Measurements from ENCODE around the gene BFSP1. TPM values are rescaled to one million over a fixed set of nuclear protein-coding genes. Genes with fewer than 3 reads are reported as not detected.

Gene BFSP1
- polyA plus RNA-seq, 1 of the 3 experiments (the other 2 are of a cell fraction) = 7.1 TPM

DNA sequence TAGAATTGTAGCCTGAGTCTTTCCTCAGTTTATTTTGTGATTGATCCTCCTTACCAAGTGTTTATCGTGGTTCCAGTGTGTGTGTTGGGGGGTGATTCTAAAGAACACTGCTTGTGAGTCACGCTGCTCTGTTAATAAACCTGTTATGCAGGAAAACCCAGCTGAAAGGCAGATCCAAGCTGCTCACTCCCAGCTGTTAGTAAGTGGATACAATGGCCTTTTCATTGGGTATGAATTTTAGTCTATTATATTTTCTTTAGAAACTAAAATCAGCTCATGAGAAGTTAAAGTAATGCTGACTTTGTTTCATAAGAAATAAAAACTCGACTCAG lies 26.5 kb upstream of the BFSP1 start (continued):
- TF ChIP-seq, protein P1, sequence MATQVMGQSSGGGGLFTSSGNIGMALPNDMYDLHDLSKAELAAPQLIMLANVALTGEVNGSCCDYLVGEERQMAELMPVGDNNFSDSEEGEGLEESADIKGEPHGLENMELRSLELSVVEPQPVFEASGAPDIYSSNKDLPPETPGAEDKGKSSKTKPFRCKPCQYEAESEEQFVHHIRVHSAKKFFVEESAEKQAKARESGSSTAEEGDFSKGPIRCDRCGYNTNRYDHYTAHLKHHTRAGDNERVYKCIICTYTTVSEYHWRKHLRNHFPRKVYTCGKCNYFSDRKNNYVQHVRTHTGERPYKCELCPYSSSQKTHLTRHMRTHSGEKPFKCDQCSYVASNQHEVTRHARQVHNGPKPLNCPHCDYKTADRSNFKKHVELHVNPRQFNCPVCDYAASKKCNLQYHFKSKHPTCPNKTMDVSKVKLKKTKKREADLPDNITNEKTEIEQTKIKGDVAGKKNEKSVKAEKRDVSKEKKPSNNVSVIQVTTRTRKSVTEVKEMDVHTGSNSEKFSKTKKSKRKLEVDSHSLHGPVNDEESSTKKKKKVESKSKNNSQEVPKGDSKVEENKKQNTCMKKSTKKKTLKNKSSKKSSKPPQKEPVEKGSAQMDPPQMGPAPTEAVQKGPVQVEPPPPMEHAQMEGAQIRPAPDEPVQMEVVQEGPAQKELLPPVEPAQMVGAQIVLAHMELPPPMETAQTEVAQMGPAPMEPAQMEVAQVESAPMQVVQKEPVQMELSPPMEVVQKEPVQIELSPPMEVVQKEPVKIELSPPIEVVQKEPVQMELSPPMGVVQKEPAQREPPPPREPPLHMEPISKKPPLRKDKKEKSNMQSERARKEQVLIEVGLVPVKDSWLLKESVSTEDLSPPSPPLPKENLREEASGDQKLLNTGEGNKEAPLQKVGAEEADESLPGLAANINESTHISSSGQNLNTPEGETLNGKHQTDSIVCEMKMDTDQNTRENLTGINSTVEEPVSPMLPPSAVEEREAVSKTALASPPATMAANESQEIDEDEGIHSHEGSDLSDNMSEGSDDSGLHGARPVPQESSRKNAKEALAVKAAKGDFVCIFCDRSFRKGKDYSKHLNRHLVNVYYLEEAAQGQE (IDR thresholded peaks at IDR 0.05; ENCODE audit: low read depth, low read length) = no peak

DNA sequence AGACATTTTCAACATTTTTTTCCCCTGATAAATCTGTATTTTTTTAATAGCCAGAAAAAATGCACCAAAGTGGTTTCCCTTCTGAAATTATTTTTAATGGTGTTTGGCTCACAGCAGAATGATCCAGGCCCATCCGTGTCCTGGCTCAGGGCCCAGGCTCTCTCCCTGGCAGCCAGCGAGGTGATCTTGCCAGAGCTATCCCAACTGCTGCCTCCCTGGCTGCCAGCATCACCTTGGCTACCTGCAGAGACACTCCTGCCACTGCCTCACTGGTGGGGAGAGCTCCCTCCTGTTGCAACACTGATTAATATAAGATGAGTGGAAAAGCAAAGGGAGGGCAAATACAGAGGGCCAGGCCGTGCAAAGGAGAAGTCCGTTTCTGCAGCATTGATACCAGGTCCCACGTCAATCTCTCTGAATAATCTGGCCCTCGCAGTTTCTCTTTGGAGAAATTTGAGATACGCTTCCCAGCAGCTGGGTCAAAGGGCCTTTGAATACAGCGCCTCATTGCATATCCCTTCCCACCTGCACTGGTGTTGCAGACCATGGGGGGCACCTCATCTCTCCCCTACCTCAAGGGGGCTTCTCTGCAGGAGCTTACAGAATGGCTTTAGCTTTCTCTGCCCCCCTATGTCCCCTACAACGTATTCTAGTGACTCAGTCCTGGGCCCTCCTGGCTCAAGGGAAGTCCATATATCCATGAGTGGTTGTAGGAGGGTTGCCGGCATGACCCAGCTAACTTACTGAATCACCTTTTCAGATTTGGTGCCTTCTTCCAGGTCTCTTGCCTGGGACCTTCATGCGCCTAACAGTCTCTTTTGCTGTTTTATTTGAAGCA lies 25.9 kb upstream of the BFSP1 start:
- H3K79me2 ChIP-seq (ENCODE audit: insufficient read depth) = peaks cover 7% of the 10 kb centered on the region; the same call in 1 of the 2 replicates
- no peaks in the 10 kb centered on the region for H3K27me3 ChIP-seq (ENCODE audit: insufficient read depth)
- H3F3A ChIP-seq (replicated peaks; ENCODE audit: insufficient read depth) = peaks cover 39% of the 10 kb centered on the region
- H3K4me1 ChIP-seq (ENCODE audit: control insufficient read depth in 1 of 2, insufficient read depth in 2 of 2, low read depth in 1 of 2, low read length in 1 of 2) = peaks cover 7 to 16% of the 10 kb centered on the region in 2 experiments; a peak in 3 of 4 replicates
- no peak overlapping the region for H2AFZ ChIP-seq (ENCODE audit: low read depth)
- H3K9me3 ChIP-seq = no peaks in the 10 kb centered on the region
- WGBS (ENCODE audit: low lambda C conversion rate) = 37% methylated on average over 11 of the region's 11 CpGs
- no peaks in the 10 kb centered on the region for H4K20me1 ChIP-seq (ENCODE audit: insufficient read depth)
- POLR2A ChIA-PET = no interaction called here
- H3K9me2 ChIP-seq = no peaks in the 10 kb centered on the region
- peak; percentile 53 for DNase-seq
- peak overlapping the region; percentile 84 to 100 for H3K27ac ChIP-seq (ENCODE audit: low read depth in 2 of 2, low read length in 1 of 2)
- H3K4me3 ChIP-seq (ENCODE audit: low read depth in 2 of 2, low read length in 1 of 2) = peak overlapping the region in 1 of 2 experiments; percentile 8; a peak in 1 of 4 replicates
- TF ChIP-seq TCF12 (IDR thresholded peaks at IDR 0.05) = peak; percentile 59; the same call in 1 of the 2 replicates
- TF ChIP-seq SMC3 (IDR thresholded peaks at IDR 0.05; ENCODE audit: low read depth, low read length) = no peak
- TF ChIP-seq, protein P2, sequence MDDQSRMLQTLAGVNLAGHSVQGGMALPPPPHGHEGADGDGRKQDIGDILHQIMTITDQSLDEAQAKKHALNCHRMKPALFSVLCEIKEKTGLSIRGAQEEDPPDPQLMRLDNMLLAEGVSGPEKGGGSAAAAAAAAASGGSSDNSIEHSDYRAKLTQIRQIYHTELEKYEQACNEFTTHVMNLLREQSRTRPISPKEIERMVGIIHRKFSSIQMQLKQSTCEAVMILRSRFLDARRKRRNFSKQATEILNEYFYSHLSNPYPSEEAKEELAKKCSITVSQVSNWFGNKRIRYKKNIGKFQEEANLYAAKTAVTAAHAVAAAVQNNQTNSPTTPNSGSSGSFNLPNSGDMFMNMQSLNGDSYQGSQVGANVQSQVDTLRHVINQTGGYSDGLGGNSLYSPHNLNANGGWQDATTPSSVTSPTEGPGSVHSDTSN (IDR thresholded peaks at IDR 0.05) = 0 out of 2 replicates have a peak, but pooled peaks have one; percentile 36
- no peak for TF ChIP-seq RFX5 (IDR thresholded peaks at IDR 0.05; ENCODE audit: low read length)
- TF ChIP-seq SIN3A (IDR thresholded peaks at IDR 0.05; ENCODE audit: borderline replicate concordance, low read depth, low read length) = 0 out of 2 replicates have a peak, but pooled peaks have one; percentile 17
- no peak for TF ChIP-seq RCOR1 (IDR thresholded peaks at IDR 0.05; ENCODE audit: low read length)
- TF ChIP-seq NFIC (IDR thresholded peaks at IDR 0.05; ENCODE audit: borderline replicate concordance) = peak; percentile 94
- no peak for TF ChIP-seq FOXM1 (IDR thresholded peaks at IDR 0.05; ENCODE audit: low read depth)
- 0 out of 2 replicates have a peak, but pooled peaks have one; percentile 22 for TF ChIP-seq TEAD4 (IDR thresholded peaks at IDR 0.05; ENCODE audit: borderline replicate concordance, insufficient read depth)
- TF ChIP-seq, protein P3, sequence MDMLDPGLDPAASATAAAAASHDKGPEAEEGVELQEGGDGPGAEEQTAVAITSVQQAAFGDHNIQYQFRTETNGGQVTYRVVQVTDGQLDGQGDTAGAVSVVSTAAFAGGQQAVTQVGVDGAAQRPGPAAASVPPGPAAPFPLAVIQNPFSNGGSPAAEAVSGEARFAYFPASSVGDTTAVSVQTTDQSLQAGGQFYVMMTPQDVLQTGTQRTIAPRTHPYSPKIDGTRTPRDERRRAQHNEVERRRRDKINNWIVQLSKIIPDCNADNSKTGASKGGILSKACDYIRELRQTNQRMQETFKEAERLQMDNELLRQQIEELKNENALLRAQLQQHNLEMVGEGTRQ (IDR thresholded peaks at IDR 0.05; ENCODE audit: borderline replicate concordance, low read depth, low read length) = no peak
- H3K9ac ChIP-seq = peak overlapping the region; percentile 83
- H3K4me2 ChIP-seq = peak overlapping the region; percentile 64
- CTCF ChIA-PET = interaction anchor here (1.0 to 1.4 kb wide), 3 partner anchors 13 to 125 kb away, joined by 3 to 6 read pairs (median 4); partner anchors contain the start of genes DSTN and RRBP1
- no peaks in the 10 kb centered on the region for H3K36me3 ChIP-seq (replicated peaks in 1 of 2; ENCODE audit: control insufficient read depth in 1 of 2, insufficient read depth in 2 of 2, low read length in 1 of 2)

All from SK-N-SH (cell line).